NOMO-1 (cell line): ENCODE results near the gene TXNIP.

ENCODE experiments used
- DNase-seq, 2 experiments: peaks; one replicate each; lab custom pipeline; 2025; ENCODE audit not compliant: unreplicated experiment in 2 of 2; lab: John Stamatoyannopoulos, UW

Gene TXNIP

DNA sequence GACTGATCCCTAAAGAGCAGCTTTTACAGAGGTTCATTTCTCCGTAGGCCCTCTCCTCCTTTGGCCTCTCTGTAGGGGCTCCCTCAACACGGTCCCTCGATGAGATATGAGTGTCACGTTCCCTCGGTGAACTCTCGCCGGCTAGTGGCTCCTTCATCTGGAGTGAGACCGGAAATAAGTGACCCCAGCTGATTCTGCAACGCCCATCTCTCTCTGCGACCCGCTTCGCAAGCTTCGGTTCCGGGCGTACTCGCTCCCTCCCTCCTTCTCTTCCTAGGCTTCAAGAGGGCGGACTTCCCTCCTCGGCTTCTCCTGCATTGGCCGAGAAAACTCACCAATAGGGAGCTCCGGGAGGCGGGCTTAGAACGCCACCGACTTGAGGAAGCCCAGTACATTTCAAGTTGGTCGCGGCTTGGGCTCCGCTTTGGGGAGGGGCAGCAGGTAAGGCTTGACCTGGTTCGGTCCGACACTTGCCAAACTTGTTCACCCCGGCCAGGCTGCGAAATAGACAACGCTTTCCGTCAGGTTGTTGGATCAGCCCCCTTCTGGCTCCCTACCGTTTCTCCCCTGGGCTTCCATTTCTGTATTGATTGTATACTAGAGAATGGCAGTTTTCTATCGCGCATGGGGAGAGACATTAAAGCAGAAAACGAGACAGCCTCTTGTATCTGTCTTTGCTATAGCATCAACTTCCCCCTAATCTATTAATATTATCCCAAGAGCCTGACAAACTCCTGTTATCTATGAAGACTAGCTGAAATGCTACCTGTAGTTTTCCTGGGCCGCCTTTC is 31.9 kb downstream of the TXNIP start, which contains the start of the genes ANKRD34A and POLR3GL:
Gene ANKRD34A (minus strand): TSS at position 248 of the 791 bp plus-strand sequence. CDS start 2,816 bp downstream, outside the sequence.
Gene POLR3GL (plus strand): TSS at position 363 of the 791 bp plus-strand sequence. CDS start 10,176 bp downstream, outside the sequence.
- peak; percentile 89 to 93 for DNase-seq

DNA sequence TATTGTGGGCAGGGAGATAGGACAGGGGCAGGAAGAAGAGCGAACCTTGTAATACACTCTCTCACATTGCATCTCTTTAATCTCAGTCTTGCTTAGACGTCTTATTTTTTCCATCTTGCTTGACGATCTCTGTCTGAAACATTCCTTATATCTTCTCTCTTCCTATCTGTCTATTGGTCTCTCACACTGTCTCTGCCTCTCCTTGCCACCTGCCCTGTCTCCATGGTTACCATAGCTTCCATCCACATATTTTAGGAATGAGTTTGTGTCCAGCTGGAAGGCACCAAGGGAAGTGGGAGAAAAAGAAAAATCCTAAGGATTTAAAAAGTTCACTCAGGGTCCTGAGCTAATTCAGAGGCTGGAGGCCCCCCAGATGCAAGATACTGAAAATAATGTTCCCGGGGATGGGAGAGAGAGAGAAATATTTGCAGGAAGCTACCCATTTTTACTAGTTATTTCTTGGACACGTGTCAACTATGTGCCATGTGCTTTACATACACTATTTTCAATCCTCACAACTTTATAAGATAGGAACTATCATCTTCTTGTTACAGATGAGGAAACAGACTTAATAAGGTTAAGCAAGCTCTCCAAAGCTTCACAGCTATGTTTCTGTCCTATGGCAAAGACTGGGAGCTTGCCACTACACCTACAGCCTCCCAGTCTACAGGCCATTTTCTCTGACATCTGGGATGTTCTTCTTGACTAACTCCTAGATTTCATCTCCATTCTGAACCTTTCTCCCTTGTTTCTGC is 32.9 kb downstream of the TXNIP start:
- peak in 1 of 2 experiments; percentile 9 for DNase-seq

DNA sequence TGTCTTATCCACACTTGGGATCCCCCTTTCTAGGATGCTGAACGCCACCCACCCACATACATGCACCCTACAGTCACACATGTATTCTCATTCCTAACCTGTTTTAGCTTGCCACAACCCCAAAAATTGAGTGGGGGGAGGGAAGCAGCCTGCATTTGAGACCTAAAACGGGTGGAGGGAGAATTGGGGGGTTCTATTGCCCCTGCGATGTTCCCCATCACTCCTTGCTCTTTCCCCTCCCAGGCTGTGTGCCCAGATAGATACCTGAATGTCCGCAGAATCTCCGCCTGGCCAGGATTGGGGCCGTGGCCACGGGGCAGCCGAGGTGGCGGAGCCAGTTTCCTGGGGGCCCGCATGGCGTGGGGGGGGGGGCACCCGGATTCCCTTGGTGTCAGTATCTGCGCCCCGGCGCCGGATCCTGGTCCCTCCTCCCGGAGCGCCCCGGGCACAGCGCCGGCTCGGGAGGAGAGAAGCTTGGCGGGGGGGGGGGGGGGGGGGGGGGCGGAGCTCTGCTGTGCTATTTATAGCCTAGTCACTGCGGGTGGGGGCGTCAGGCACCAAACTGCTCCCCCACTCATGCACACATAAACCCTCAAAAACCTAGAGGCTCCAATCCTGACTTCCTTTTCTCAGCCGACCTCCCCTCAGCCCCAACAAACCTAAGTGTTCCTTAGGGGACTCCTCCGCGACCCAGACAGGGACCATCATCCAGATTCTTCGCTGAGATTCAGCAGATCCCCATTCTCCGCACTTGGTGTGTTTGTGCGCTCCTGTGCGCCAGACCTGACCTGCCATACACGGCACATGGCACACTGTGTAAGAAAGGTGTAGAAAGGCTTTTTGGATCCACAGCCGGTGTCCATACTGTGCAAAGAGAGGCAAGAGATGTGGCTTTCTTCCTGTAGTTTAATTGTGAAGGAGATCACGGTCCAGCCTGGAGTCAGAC is 33.9 kb downstream of the TXNIP start:
- DNase-seq: no peak

DNA sequence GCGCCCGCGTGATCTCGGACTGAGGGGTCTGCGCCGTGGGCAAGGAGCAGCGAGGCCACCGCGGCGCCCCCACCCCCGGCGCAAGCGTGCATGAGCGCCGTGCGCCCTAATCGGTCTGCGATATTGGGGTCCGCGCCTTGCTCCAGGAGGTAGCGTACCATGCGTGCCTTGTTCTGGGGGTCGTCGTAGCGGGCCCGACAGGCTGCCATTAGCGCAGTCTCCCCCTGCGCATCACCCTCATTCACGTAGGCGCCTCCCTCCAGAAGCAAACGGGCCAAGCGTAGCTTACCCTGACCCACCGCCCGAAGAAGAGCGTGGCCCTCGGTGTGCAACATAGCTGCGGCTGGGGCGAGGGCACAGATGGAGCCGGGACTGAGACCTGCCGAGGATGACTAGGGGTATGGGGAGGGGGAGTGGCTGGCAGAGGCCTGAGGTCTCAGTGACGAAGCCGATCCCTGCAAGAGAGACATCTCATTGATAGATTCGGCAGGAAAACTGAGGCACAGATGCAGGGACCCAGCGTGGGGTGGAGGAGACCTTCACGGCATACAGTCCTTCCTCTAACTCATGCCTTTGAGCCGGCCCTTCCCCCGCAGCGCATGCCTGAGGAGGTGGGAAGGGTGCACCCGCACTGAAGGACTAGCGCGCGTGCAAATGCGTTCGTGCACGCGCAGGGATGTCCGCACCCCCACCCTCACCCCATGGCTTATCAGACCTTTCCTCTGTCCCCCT is 34.8 kb downstream of the TXNIP start:
- DNase-seq: no peak

DNA sequence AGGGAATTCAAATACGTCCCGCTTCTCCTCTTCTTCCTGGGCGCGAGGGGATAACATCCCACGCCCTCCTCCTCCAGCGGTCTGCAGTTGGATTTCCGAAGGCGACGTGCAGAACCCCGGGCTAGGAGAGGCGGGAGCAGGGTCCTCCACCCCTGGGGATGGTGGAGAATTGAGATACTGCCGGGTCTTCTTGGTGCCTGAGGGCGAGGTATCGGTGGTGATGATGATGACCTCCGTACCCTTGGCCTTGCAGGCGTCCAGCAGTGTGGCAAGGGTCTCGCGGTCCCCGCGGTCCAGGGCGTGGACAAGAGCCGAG is 35.3 kb downstream of the TXNIP start:
- DNase-seq: no peak

DNA sequence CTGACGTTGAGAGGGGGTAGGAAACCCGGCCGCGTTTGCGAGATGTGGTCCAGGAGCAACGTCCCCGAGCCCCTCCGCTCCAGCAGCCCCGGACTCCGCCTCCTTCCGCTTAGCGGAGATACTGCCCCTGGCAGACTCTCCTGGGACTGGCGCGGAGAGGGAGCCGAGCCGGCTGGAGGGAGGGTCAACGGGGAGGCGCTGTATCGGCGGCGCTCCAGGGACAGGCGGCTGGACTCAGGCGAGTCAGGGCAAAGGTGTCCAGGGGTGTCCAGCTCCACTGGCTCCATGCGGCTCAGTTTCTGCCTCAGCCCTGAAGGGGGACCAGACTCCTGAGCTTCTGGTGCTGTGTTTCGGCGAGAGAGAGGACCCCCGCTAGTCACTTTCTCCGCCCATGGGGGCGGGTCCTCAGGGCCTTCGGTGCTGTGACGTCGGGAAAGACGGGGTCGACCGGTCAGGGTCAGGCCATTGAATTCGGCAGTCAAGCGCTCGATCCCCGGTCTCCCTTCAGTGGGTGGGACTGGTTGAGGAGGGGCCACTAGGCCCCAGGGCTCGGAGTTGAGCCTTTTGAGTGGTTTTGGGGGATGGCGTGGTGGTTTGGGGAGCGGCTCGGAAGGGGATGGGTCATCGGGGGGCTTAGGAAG is 35.8 kb downstream of the TXNIP start:
- DNase-seq: no peak

DNA sequence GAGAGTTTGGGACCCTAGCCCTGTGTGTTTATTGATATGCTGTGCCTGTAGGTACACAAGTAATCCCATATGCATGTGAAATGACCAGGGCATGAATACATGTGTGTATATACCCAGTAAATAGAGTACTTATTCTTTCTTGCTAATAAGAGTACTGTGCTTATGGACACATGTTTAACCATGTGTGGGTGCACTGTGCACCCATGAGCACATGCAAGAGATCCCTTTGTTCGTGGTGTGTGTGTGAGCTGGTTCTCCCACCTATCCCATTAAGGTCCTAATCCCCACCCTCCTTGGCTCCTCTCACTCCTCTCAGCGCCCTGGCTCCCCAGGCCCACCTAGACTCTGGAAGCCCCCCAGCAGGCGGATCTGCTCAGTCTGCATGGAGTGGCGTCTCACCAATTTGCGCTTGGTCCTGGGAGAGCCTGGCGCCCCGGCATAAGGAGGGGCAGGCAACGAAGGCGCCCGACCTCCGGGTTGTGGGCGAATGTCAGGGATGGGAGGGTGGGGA is 36.4 kb downstream of the TXNIP start:
- no peak for DNase-seq

DNA sequence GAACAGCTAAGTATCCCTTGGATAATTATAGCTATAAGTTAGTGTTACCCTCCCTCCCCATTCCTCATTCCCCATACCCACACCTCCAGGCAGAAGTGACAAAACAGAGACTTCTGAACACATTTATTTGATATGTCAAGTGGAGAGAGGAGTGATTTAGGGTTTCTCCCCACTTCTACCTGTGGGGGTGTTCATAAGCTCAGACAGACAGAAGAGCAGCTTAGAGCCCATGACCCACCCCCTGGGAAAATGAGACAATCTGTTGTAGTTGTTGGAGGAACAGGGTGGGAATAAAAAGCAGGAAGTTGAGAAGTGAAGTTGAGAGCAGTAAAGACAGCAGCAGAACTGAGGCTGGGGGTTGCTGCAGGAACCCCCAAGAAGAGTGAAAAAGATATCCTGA is 37.0 kb downstream of the TXNIP start:
- DNase-seq: no peak

DNA sequence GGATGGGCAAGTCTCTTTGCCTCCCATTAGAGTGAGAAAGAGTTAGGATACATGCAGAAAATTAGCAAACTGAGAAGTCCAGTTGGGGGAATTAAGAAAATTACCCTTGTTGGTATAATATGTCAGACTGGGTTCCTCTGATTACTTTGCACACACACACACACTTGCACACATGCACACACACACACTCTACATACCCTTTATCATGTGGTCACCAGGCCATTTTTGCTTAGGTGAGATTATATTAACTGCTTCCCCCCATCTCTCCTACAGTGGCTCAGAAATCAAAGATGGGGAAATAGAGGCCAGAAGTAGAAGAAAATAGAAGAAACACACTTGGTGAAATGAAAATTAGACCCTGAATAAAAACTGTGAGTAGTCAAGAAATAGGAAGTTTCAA is 37.6 kb downstream of the TXNIP start:
- no peak for DNase-seq

DNA sequence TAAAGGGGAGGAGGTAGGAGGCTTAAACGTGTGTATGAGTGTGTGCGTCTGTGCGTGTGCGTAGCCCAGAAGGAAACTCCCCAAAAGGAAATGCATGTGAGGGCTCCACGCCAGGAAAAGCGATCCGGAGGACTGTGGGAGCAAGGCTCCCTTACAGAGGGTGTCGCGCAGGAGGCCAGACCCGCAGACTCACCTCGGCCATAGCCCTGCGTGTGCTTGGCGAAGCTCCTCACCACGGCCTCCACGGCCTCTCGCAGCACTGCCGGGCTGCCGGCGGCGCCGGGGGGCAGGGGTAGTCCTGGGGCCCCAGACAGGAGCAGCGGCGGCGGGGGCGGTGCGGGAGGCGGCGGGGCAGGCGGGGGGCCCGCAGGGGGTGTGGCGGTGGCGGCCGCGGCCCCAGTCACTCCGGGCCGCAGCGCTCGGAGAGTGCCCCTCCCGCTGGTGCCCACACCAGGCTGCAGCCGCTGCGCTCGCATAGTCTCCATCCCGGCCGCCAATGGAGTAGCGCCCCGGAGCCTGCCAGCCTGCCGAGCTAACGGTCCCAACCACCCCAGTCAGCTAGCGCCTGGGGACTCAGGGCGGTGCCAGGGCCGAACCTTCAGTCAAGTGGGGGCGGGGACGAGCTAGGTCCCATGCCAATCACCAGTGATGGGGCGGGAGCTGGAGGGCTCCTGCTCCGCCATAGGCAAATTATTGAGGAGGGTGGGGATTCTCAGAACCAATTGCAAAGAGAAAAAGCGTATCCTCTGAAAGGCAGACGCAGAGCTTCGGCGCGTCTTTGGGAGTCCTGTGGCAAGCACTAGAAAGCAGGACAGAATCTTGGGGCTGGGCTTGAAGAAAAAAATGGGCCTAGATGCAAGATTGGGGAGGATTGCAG is 38.7 kb downstream of the TXNIP start, which contains the start of gene LIX1L:
Gene LIX1L (minus strand): TSS at position 575 of the 877 bp plus-strand sequence. CDS start 90 bp downstream, at position 485.
- DNase-seq: peak; percentile 82 to 90

DNA sequence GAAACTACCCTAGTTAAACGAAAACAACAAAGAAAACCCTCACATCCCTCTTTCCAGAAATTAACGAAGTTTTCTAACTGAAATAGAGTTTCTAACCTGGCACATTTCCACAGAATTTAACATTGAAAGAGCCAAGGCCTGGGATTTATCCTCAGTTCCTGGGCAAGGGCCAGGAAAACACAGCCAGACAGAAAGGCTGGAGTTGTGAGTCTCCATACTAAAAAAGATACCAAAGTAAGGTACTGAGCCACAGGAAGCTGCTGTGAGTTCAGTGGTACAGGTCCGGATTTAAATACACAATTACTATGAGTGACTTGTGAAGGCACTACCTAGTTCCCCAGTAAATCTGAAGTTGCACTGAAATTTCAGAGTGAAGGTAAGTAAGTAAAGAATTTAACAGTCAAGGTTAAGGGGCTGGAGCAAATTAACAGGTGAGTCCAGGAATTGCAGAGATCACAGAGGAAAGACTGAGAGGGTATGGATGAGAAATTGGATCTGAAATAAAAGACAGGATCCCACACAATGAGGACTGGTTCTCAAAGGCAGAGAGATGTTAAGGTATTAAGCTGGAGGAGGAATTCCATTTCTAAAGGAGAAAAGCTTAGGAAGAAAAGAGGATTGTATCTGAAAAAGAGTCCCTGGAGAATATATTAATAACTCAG is 39.5 kb downstream of the TXNIP start:
- DNase-seq: no peak

DNA sequence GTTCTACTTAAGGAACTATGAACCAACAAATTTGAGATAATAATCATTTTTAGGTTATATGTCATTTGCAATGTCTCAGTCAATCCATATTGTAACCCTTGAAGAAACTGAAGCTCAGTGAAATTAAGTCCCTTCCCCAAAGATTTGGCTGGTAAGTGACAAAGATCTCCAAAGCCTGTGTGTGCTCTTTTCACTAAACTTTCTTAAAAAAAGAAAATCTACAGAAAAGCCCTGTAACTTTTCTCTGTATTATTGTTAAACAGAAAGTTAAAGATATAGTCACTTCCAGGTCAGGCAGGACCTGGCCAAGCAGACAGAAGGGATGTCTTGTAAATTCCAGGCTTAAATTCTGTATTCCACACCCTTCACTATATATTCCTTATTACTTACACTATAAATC is 40.0 kb downstream of the TXNIP start:
- no peak for DNase-seq

DNA sequence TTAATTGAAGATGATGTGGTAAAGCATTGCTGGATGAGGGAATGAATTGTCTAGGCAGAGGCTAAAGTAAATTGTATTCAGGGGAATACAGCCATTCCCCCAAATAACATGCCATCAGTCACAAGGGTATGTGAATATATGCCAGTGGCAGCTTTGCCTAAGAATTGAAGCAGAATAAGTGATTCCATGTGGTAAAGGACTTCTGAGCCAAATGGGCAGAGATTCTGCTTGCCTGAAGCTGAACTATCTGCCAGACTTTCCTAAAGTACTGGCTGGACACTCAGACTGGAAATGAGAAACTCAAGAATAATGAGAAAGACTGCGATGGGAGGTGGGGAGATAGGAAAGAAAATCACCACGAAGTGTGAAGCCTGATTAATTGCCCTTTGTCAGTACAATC is 40.9 kb downstream of the TXNIP start:
- no peak for DNase-seq

DNA sequence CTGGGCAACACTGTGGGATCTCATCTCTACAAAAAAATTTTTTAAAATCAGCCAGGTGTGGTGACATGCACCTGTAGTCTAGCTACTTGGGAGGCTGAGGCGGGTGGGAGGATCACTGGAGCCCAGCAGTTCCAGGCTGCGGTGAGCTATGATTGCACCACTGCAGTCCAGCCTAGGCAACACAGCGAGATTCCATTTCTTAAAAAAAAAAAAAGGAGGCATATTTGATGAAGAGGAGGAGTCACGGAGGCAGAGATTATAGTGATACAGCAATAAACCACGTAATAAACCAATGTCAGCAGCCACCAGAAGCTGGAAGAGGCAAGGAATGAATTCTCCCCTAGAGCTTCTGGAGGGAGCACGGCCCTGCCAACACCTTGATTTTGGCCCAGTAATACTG is 42.5 kb downstream of the TXNIP start:
- no peak for DNase-seq

DNA sequence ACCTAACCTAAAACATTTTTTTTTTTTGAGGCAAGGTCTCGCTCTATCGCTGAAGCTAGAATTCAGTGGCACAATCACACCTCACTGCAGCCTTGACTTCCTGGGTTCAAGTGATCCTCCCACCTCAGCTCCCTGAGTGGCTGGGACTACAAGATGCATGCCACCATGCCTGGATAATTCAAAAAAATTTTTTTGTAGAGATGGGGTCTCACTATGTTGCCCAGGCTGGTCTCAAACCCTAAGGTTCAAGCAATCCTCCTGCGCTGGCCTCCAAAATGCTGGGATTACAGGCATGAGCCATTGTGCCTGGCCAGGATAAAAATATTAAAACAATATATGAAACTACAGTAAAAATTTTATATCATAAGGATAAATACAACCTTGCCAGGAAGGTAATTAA is 43.5 kb downstream of the TXNIP start:
- no peak for DNase-seq

DNA sequence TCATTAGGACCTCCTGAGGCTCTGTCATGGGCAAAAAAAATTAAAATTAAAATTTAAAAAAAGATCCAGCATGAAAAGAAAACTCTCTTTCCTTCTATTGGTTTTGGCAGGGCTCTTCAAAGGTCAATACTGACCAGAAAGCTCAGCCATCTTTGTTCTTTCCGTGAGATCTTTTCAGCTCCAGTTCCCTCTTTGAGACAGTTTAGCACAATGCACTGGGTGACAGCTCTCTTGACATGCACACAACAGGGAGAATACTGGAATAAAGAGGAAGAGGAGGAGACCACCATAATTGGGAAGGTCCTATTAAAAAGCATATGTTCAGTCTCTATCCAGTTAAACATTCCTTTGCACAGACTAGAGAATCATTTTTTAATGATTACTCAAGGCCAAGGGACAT is 44.9 kb downstream of the TXNIP start:
- DNase-seq: no peak

DNA sequence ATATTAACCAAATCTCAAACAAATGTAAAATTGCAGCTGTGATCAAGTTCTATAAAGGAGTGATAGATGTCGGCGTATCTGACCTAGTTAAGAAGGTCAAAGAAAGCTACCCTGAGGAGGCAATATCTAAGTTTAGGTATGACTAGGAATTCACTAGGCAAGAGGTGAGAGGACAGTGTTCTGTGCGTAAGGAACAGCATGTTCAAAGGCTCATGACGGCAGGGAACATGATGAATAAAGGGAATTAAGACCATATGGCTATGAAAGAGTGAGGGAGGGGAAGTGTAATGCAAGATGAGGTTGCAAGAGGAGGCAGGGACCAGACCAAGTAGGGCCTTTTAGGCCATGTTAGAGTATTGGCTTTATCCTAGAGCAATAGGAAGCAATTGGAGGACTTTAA is 47.2 kb downstream of the TXNIP start:
- DNase-seq: no peak

DNA sequence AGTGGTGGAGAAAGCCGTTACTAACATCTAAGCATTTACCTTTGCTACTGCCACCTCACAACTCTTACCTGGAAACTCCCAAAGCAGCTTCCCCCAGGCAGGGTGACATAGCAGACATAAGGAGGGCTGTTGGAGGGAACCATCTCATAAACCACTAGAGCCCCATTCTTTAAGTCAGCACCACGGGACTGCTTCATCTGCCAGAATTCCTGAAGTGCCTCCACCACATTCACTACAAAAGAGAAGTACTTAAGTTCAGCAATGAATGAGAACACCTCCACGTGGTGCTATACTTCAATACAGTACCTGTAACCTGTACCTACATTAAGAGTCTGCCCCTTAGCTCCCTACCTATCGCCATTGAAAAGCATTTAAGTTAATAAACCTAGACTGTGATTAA is 48.8 kb downstream of the TXNIP start:
- no peak for DNase-seq
